ENCODE results near the gene AURKA. TPM values are rescaled to one million over a fixed set of nuclear protein-coding genes. Genes with fewer than 3 reads are reported as not detected.
A peak's percentile ranks its signal among the peaks of the same experiment; 100 is the strongest.
"Not testable (repeated sequence)": the region's sequence is repeated elsewhere in the genome, so short reads cannot be mapped to it uniquely, and the experiment has no call there.

The AURKA gene
- total and polyA plus RNA-seq, 7 experiments from 2014 or later = 0.43 to 44.1 (median 1.1) TPM

DNA sequence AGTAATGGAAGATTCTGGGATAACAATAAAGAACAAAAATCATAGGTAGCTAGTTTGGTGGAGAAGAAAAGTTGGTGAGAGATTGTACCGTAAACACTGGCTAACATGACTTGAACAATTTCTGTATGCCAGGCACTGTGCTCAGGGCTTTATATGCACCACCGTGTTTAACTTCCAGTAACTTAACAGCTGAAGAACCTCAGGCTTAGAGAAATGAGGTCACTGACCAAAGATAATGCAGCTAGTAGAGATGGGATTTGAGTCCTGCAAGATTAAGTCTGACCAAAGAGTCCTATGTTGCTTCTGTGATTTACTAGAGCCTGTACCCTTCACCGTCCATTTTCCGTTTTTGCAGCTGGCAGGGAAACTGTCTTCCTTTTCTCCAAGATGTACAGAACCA is 3.2 kb upstream of the AURKA start:
- H3K4me1 ChIP-seq (ENCODE audit: control insufficient read depth in 2 of 2, insufficient read depth in 2 of 2, low read length in 2 of 2) = peaks cover 18 to 24% of the 10 kb centered on the region in 2 donors
- H3K27ac ChIP-seq (ENCODE audit: low read depth, low read length) = no peak overlapping the region
- Mint-ChIP-seq H3K27me3 (no peaks in the 10 kb centered on the region), H3K4me3 (no peak overlapping the region), H3K27ac (peak overlapping the region in 6 of 9 donors; percentile 7 to 81 (median 48)), H3K9me3 (no peaks in the 10 kb centered on the region), H3K36me3 (peaks cover 11 to 36% (median 24%) of the 10 kb centered on the region in 5 donors), H3K4me1 (peaks cover 8 to 45% (median 35%) of the 10 kb centered on the region in 7 donors)
- POLR2A ChIA-PET = interaction anchor here (0.8 kb wide), 1 partner anchor 17 kb away, joined by 4 read pairs; the partner anchor contains the start of gene CASS4
- H3K4me3 ChIP-seq (ENCODE audit: low read length) = no peak overlapping the region
- H3K36me3 ChIP-seq (ENCODE audit: control insufficient read depth in 2 of 3, insufficient read depth in 3 of 3, low read length in 3 of 3) = peaks cover 14 to 53% (median 25%) of the 10 kb centered on the region in 3 experiments
- DNase-seq (no peak), ATAC-seq (no peak)
- intact Hi-C loops (cut with micrococcal nuclease) = no loop called here
- no peaks in the 10 kb centered on the region for H3K9me3 ChIP-seq (ENCODE audit: control insufficient read depth in 2 of 3, low read length in 3 of 3)
- CTCF ChIA-PET = interaction anchor here (0.9 to 1.2 kb wide), 3 partner anchors 11 to 89 kb away, joined by 3 to 5 read pairs (median 4); partner anchors contain the start of gene CASS4
- H3K27me3 ChIP-seq (ENCODE audit: control insufficient read depth in 2 of 2, insufficient read depth in 2 of 2, low read length in 2 of 2) = no peaks in the 10 kb centered on the region

DNA sequence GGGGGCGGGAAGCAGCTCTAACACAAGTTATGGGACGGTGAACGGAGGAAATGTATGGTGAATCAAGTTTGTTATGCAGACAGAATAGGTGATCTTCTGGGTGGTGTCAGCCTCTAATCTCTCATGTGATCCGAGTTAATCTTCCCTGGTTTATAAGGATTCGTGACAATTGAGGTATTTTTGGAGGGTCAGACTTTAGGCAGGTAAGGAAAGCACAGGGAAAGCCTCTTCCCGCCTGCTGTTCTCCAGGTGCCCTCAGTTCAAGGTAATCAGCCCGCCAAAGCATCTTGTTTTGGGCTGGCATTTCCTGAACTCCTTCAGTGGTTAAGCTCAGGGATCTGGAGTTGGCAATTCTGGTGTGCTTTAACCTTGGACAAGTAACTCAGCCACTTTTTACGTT is 1.6 kb upstream of the AURKA start:
- H3K4me3 ChIP-seq (ENCODE audit: low read length) = peak overlapping the region; percentile 92
- DNase-seq = no peak
- intact Hi-C loops (cut with micrococcal nuclease) = no loop called here
- no peaks in the 10 kb centered on the region for H3K27me3 ChIP-seq (ENCODE audit: control insufficient read depth in 2 of 2, insufficient read depth in 2 of 2, low read length in 2 of 2)
- ChIA-PET CTCF (interaction anchor here (0.5 to 1.2 kb wide), 4 partner anchors 13 to 110 kb away, joined by 3 to 5 read pairs (median 3); no protein-coding TSS in a partner anchor), POLR2A (interaction anchor here (0.8 to 2.8 kb wide), 10 partner anchors 16 to 91 kb away, joined by 3 to 27 read pairs (median 6); partner anchors contain the start of genes CASS4, FAM210B and RTF2)
- no peaks in the 10 kb centered on the region for H3K9me3 Mint-ChIP-seq
- H3K27ac Mint-ChIP-seq = peak overlapping the region in 1 of 9 donors; percentile 91
- peaks cover 6 to 39% (median 16%) of the 10 kb centered on the region in 3 experiments for H3K36me3 ChIP-seq (ENCODE audit: control insufficient read depth in 2 of 3, insufficient read depth in 3 of 3, low read length in 3 of 3)
- peak overlapping the region; percentile 83 for H3K27ac ChIP-seq (ENCODE audit: low read depth, low read length)
- H3K4me3 Mint-ChIP-seq = no peak overlapping the region
- peaks cover 17 to 19% of the 10 kb centered on the region in 2 donors for H3K4me1 ChIP-seq (ENCODE audit: control insufficient read depth in 2 of 2, insufficient read depth in 2 of 2, low read length in 2 of 2)
- ATAC-seq = no peak
- no peaks in the 10 kb centered on the region for H3K27me3 Mint-ChIP-seq
- H3K9me3 ChIP-seq (ENCODE audit: control insufficient read depth in 2 of 3, low read length in 3 of 3) = no peaks in the 10 kb centered on the region
- H3K4me1 Mint-ChIP-seq = peaks cover 8 to 48% (median 31%) of the 10 kb centered on the region in 7 donors
- H3K36me3 Mint-ChIP-seq = peaks cover 6 to 40% (median 19%) of the 10 kb centered on the region in 5 donors

GRCh38 chr20:56392881-56393482 is 967 bp upstream of the AURKA start:
- Histone ChIP-seq H3K36me3 (ENCODE audit: control insufficient read depth in 2 of 3, insufficient read depth in 3 of 3, low read length in 3 of 3) (peaks cover 6 to 32% (median 15%) of the 10 kb centered on the region in 3 experiments), H3K4me1 (ENCODE audit: control insufficient read depth in 2 of 2, insufficient read depth in 2 of 2, low read length in 2 of 2) (peaks cover 17 to 19% of the 10 kb centered on the region in 2 donors), H3K9me3 (ENCODE audit: control insufficient read depth in 2 of 3, low read length in 3 of 3) (no peaks in the 10 kb centered on the region), H3K4me3 (ENCODE audit: low read length) (peak overlapping the region; percentile 92), H3K27me3 (ENCODE audit: control insufficient read depth in 2 of 2, insufficient read depth in 2 of 2, low read length in 2 of 2) (no peaks in the 10 kb centered on the region), H3K27ac (ENCODE audit: low read depth, low read length) (peak overlapping the region; percentile 83)
- Mint-ChIP-seq H3K27ac (peak overlapping the region in 1 of 9 donors; percentile 91), H3K9me3 (no peaks in the 10 kb centered on the region), H3K27me3 (no peaks in the 10 kb centered on the region), H3K36me3 (peaks cover 6 to 40% (median 19%) of the 10 kb centered on the region in 5 donors), H3K4me1 (peaks cover 8 to 51% (median 31%) of the 10 kb centered on the region in 7 donors), H3K4me3 (no peak overlapping the region)
- intact Hi-C loops (cut with micrococcal nuclease) = loop anchor here (1.0 kb wide), 5 partner anchors 7 to 75 kb away; partner anchors contain the start of genes CASS4 (in 2 of the 2), FAM210B (in 2 of the 2) and RTF2 (in 2 of the 2)
- ChIA-PET CTCF (interaction anchor here (0.5 to 1.2 kb wide), 4 partner anchors 13 to 111 kb away, joined by 3 to 5 read pairs (median 3); no protein-coding TSS in a partner anchor), POLR2A (interaction anchor here (0.5 to 2.8 kb wide), 13 partner anchors 16 to 999 kb away, joined by 3 to 27 read pairs (median 5); partner anchors contain the start of genes CASS4, FAM210B and RTF2)
- DNase-seq = peak in 7 of 9 donors; percentile 27 to 56 (median 44)
- peak; percentile 3 for ATAC-seq

DNA sequence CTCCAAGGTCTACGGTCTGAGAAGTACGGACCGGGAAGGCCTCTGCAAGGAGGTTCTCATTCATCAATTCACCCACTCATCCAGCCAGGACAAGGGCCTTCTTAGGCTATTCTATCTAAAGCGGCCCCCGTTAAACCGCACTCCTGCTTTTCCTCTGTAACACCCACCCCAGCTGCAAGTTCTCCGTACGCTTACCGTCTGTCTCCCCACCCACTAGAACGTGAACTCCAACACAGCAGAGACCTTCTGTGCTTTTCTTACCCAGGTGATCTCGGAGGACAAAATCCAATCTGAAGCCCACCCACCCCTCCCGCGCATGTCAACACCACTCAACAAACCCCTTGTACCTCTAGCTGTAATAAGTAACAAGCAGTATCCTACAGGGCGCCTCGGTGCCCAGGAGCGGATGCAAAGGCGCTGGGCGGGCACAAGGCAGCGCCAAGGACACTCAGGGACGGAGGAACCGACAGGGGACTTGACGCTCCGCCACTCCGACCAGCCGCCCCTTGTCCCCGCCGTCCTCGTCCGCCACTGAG is 351 bp downstream of the AURKA start:
- Mint-ChIP-seq H3K36me3 (peaks cover 4 to 32% (median 12%) of the 10 kb centered on the region in 5 donors), H3K27me3 (no peaks in the 10 kb centered on the region), H3K4me1 (peaks cover 8 to 51% (median 31%) of the 10 kb centered on the region in 7 donors), H3K4me3 (no peak overlapping the region), H3K27ac (no peak overlapping the region), H3K9me3 (no peaks in the 10 kb centered on the region)
- peak; percentile 15 for ATAC-seq
- Histone ChIP-seq H3K27me3 (ENCODE audit: control insufficient read depth in 2 of 2, insufficient read depth in 2 of 2, low read length in 2 of 2) (no peaks in the 10 kb centered on the region), H3K4me1 (ENCODE audit: control insufficient read depth in 2 of 2, insufficient read depth in 2 of 2, low read length in 2 of 2) (peaks cover 17 to 19% of the 10 kb centered on the region in 2 donors), H3K27ac (ENCODE audit: low read depth, low read length) (peak overlapping the region; percentile 83), H3K36me3 (ENCODE audit: control insufficient read depth in 2 of 3, insufficient read depth in 3 of 3, low read length in 3 of 3) (peaks cover 0 to 19% (median 2%) of the 10 kb centered on the region in 3 experiments), H3K4me3 (ENCODE audit: low read length) (peak overlapping the region; percentile 92), H3K9me3 (ENCODE audit: control insufficient read depth in 2 of 3, low read length in 3 of 3) (no peaks in the 10 kb centered on the region)
- no peak for DNase-seq
- CTCF ChIA-PET = no interaction called here
- POLR2A ChIA-PET = interaction anchor here (0.6 to 2.8 kb wide), 10 partner anchors 10 to 1001 kb away, joined by 3 to 27 read pairs (median 6); partner anchors contain the start of genes CASS4, FAM210B and RTF2
- intact Hi-C loops (cut with micrococcal nuclease) = loop anchor here (1.0 kb wide), 5 partner anchors 9 to 77 kb away; partner anchors contain the start of genes CASS4 (in 2 of the 2), FAM210B (in 2 of the 2) and RTF2 (in 2 of the 2)

DNA sequence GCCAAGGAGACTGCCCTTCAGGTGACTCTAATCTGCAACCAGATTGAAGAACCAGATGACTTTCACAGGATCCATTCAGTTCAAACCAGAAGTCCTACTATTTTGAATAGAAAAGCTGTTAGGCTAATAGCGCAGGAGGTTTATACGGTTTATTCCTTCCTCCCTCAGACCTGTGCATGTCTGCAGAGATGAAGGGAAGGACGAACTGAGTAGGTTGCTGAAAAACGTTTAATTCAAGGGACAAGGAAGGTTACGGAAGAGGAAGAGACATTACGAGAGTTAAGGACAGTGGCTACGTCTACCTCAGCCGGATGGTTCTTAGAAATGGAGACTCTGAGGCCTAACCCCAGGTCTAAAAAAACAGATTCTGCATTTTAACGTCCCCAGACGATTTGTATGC is 978 bp downstream of the AURKA start:
- H3K27ac ChIP-seq (ENCODE audit: low read depth, low read length) = no peak overlapping the region
- peak overlapping the region in 3 of 9 donors; percentile 2 to 56 (median 8) for H3K27ac Mint-ChIP-seq
- H3K4me3 ChIP-seq (ENCODE audit: low read length) = no peak overlapping the region
- POLR2A ChIA-PET = interaction anchor here (1.4 to 2.8 kb wide), 2 partner anchors 10 to 28 kb away, joined by 3 to 22 read pairs; no protein-coding TSS in a partner anchor
- peaks cover 0 to 14% (median 0%) of the 10 kb centered on the region in 3 experiments for H3K36me3 ChIP-seq (ENCODE audit: control insufficient read depth in 2 of 3, insufficient read depth in 3 of 3, low read length in 3 of 3)
- ATAC-seq (no peak), DNase-seq (no peak)
- peaks cover 8 to 50% (median 31%) of the 10 kb centered on the region in 7 donors for H3K4me1 Mint-ChIP-seq
- no peaks in the 10 kb centered on the region for H3K9me3 Mint-ChIP-seq
- peaks cover 2 to 35% (median 10%) of the 10 kb centered on the region in 5 donors for H3K36me3 Mint-ChIP-seq
- intact Hi-C loops (cut with micrococcal nuclease) = no loop called here
- peak overlapping the region in 3 of 10 donors; percentile 52 to 82 (median 69) for H3K4me3 Mint-ChIP-seq
- H3K9me3 ChIP-seq (ENCODE audit: control insufficient read depth in 2 of 3, low read length in 3 of 3) = no peaks in the 10 kb centered on the region
- peaks cover 17 to 19% of the 10 kb centered on the region in 2 donors for H3K4me1 ChIP-seq (ENCODE audit: control insufficient read depth in 2 of 2, insufficient read depth in 2 of 2, low read length in 2 of 2)
- H3K27me3 ChIP-seq (ENCODE audit: control insufficient read depth in 2 of 2, insufficient read depth in 2 of 2, low read length in 2 of 2) = no peaks in the 10 kb centered on the region
- CTCF ChIA-PET = no interaction called here
- no peaks in the 10 kb centered on the region for H3K27me3 Mint-ChIP-seq

GRCh38 chr20:56390396-56390795 is 1.6 kb downstream of the AURKA start:
- CTCF ChIA-PET = interaction anchor here (0.6 kb wide), 1 partner anchor 1176 kb away, joined by 4 read pairs; no protein-coding TSS in a partner anchor
- peaks cover 17 to 19% of the 10 kb centered on the region in 2 donors for H3K4me1 ChIP-seq (ENCODE audit: control insufficient read depth in 2 of 2, insufficient read depth in 2 of 2, low read length in 2 of 2)
- POLR2A ChIA-PET; H3K9me3 ChIP-seq (ENCODE audit: control insufficient read depth in 2 of 3, low read length in 3 of 3); ATAC-seq; H3K27ac Mint-ChIP-seq; DNase-seq; H3K36me3 ChIP-seq (ENCODE audit: control insufficient read depth in 2 of 3, insufficient read depth in 3 of 3, low read length in 3 of 3); H3K4me3 Mint-ChIP-seq; H3K9me3 Mint-ChIP-seq; H3K4me3 ChIP-seq (ENCODE audit: low read length); intact Hi-C loops (cut with micrococcal nuclease); H3K27ac ChIP-seq (ENCODE audit: low read depth, low read length); H3K27me3 Mint-ChIP-seq; H3K27me3 ChIP-seq (ENCODE audit: control insufficient read depth in 2 of 2, insufficient read depth in 2 of 2, low read length in 2 of 2): not testable (repeated sequence)
- Mint-ChIP-seq H3K36me3 (peaks cover 0 to 32% (median 4%) of the 10 kb centered on the region in 5 donors), H3K4me1 (peaks cover 8 to 51% (median 24%) of the 10 kb centered on the region in 7 donors)
